AG04449 (cell line): ENCODE measurements around the gene TRH.
A peak's percentile ranks its signal among the peaks of the same experiment; 100 is the strongest.

Experiments used
- CTCF ChIA-PET: fragments of 350-600 bp; formaldehyde crosslinking; extraction: SDS; loops from one replicate; lab custom pipeline; 2021; ENCODE audit warnings: antibody characterized with exemption; lab: Yijun Ruan, JAX
- POLR2A ChIA-PET: fragments of 400-600, 350-600 bp; formaldehyde crosslinking; extraction: SDS; loops from one replicate; lab custom pipeline; 2020; ENCODE audit warnings: antibody characterized with exemption, inconsistent platforms; lab: Yijun Ruan, JAX
- DNase-seq: peaks from one replicate; pipeline ENCODE4 v3.0.0-alpha.2; 2010; ENCODE audit warnings: low read depth, low spot score
- H3K4me3 ChIP-seq: 2 replicates; pipeline ENCODE4 v1.5.1; 2011; ENCODE audit warnings: low read depth, mild to moderate bottlenecking, control low read depth, low read length
- TF ChIP-seq, protein P1 (sequence below): IDR thresholded peaks from one replicate; pipeline ENCODE4 v1.5.1; 2011; ENCODE audit warnings: mild to moderate bottlenecking, moderate library complexity, low read length, control low read depth, inconsistent platforms; ENCODE audit not compliant: insufficient read depth; ENCODE audit errors: missing control alignments

The TRH gene

DNA sequence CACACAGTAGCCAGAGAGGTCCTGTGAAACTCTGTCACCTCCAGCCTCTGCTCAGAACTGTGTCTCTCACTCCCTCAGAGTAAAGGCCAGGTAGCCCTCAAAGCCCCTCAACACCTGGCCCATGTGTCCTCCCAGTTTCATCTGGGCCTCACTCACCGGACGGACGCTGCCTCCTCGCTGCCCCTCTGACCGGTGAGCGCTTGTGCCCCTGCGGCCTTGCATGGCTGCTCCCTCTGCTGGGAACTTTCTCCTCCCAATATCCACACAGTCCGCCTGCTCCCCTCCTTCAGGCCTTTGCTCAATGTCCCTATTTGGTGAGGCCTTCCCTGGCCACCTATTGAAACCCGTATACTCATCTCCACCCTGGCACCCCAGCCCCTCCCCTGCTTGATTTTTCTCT is 36.8 kb upstream of the TRH start:
- no peak for DNase-seq
- TF ChIP-seq, protein P1, sequence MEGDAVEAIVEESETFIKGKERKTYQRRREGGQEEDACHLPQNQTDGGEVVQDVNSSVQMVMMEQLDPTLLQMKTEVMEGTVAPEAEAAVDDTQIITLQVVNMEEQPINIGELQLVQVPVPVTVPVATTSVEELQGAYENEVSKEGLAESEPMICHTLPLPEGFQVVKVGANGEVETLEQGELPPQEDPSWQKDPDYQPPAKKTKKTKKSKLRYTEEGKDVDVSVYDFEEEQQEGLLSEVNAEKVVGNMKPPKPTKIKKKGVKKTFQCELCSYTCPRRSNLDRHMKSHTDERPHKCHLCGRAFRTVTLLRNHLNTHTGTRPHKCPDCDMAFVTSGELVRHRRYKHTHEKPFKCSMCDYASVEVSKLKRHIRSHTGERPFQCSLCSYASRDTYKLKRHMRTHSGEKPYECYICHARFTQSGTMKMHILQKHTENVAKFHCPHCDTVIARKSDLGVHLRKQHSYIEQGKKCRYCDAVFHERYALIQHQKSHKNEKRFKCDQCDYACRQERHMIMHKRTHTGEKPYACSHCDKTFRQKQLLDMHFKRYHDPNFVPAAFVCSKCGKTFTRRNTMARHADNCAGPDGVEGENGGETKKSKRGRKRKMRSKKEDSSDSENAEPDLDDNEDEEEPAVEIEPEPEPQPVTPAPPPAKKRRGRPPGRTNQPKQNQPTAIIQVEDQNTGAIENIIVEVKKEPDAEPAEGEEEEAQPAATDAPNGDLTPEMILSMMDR, result no peak
- H3K4me3 ChIP-seq, result no peak overlapping the region
- POLR2A ChIA-PET, result no interaction called here
- CTCF ChIA-PET, result interaction anchor here (0.8 to 14.5 kb wide), 7 partner anchors 10 to 309 kb away, joined by 3 to 396 read pairs (median 3); no protein-coding TSS in a partner anchor

GRCh38 chr3:129938140-129938930 is 36.2 kb upstream of the TRH start:
- TF ChIP-seq, protein P1, result no peak
- CTCF ChIA-PET, result interaction anchor here (0.8 to 14.5 kb wide), 7 partner anchors 10 to 310 kb away, joined by 3 to 396 read pairs (median 3); no protein-coding TSS in a partner anchor
- POLR2A ChIA-PET, result no interaction called here
- no peak for DNase-seq
- no peak overlapping the region for H3K4me3 ChIP-seq

DNA sequence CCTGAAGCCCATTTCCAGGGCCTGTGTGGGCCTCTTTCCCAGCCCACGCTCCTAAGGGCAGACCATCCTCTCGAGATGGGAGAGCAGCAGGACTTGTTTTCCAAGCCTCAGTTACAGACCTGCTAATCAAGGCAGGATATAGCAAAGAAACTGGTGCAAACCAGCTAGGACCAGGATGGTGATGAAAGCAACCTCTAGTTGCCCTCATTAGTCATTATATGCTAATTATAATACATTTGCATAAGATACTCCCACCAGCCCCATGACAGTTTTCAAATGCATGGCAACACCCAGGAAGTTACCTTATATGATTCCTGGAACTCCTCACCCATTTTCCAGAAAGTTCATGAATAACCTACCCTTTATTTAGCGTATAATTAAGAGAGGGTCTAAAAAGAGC is 34.4 kb upstream of the TRH start:
- ChIA-PET POLR2A (no interaction called here), CTCF (interaction anchor here (0.9 to 14.5 kb wide), 8 partner anchors 14 to 312 kb away, joined by 3 to 396 read pairs (median 4); no protein-coding TSS in a partner anchor)

DNA sequence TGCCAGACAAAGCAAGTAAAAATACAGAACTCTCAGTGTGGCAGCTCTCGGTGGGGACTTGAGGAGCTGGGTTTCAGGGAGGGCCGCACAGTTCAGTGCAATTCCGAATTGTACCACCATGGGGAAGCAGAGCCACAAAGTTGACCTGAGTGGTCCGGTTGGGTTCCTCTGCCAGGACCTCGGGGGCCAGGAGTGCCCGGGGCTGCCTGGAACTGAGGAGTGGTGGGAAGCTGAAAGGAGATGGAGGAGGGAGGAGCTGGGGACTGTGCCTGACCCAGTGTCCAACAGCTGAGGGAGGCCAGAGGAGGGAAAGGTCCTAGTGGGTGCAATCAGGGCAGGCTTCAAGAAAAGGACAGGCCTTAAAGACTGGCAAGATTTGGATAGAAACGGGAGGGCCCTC is 32.2 kb upstream of the TRH start:
- POLR2A ChIA-PET, result no interaction called here
- CTCF ChIA-PET, result interaction anchor here (0.5 to 14.5 kb wide), 41 partner anchors 8 to 452 kb away, joined by 3 to 396 read pairs (median 5); partner anchors contain the start of gene TRH
- H3K4me3 ChIP-seq, result no peak overlapping the region
- no peak for DNase-seq
- TF ChIP-seq, protein P1, result peak; percentile 82

More for the DNA sequence above, 34.4 kb upstream of the TRH start:
- DNase-seq, result no peak
- TF ChIP-seq, protein P1, result no peak
- H3K4me3 ChIP-seq, result no peak overlapping the region

GRCh38 chr3:129943020-129943419 is 31.5 kb upstream of the TRH start:
- ChIA-PET CTCF (interaction anchor here (0.7 to 14.5 kb wide), 28 partner anchors 7 to 453 kb away, joined by 3 to 396 read pairs (median 8); partner anchors contain the start of gene TRH), POLR2A (no interaction called here)
- DNase-seq, result no peak
- H3K4me3 ChIP-seq, result no peak overlapping the region
- TF ChIP-seq, protein P1, result no peak

GRCh38 chr3:129944709-129945108 is 29.8 kb upstream of the TRH start:
- no peak overlapping the region for H3K4me3 ChIP-seq
- DNase-seq, result no peak
- ChIA-PET POLR2A (no interaction called here), CTCF (interaction anchor here (0.8 to 14.5 kb wide), 3 partner anchors 10 to 153 kb away, joined by 3 to 396 read pairs (median 16); no protein-coding TSS in a partner anchor)
- TF ChIP-seq, protein P1, result no peak
